T-cell (primary cell): ENCODE data around the gene NNT. TPM values are rescaled to one million over a fixed set of nuclear protein-coding genes. Genes with fewer than 3 reads are reported as not detected.

Source experiments
- ATAC-seq, 4 experiments: fragments of 200-7000 bp in 3 of 4; fragments of 150-1000 bp in 1 of 4; cut with Tn5 transposase; replicated peaks in 1 of 4; 1 replicate in 3 of 4; 2 replicates in 1 of 4; pipeline ENCODE4 v1.10.0; 2021; ENCODE audit warnings: moderate library complexity in 3 of 4, mild to moderate bottlenecking in 2 of 4, moderate number of reproducible peaks in 1 of 4
- CTCF ChIA-PET, 2 donors: fragments of 300-600 bp; sonication (Branson Sonifier 250); formaldehyde crosslinking; loops; one replicate each; lab custom pipeline; 2022; ENCODE audit warnings: antibody characterized with exemption in 2 of 2; lab: Charles Lee
- POLR2A ChIA-PET, 2 donors: fragments of 300-600 bp; sonication (Branson Sonifier 250); formaldehyde crosslinking; loops; one replicate each; lab custom pipeline; 2022; ENCODE audit warnings: antibody characterized with exemption in 2 of 2; lab: Charles Lee
- DNase-seq, 35 experiments: peaks; one replicate each; pipeline versions ENCODE4 v3.0.0 to v3.0.0-alpha.2; 2013 to 2023
- H3K27ac ChIP-seq: one replicate; pipeline ENCODE4 v1.5.1; 2013; ENCODE audit warnings: low read length
- H3K27me3 ChIP-seq, 2 experiments: replicated peaks in 1 of 2; 1 replicate in 1 of 2; 2 replicates in 1 of 2; pipeline versions ENCODE4 v1.6.1 to v1.7.0; 2013; ENCODE audit warnings: low read length in 1 of 2, mixed read lengths in 1 of 2; ENCODE audit not compliant: control insufficient read depth in 2 of 2, insufficient read depth in 2 of 2; ENCODE audit errors: extremely low read depth in 1 of 2
- H3K36me3 ChIP-seq, 2 donors: 1 replicate in 1 of 2; 2 replicates in 1 of 2; pipeline versions ENCODE4 v1.6.1 to v1.7.0; 2013; ENCODE audit warnings: low read length in 1 of 2; ENCODE audit not compliant: control insufficient read depth in 2 of 2, insufficient read depth in 1 of 2; ENCODE audit errors: extremely low read depth in 1 of 2
- H3K4me1 ChIP-seq, 2 experiments: 1 replicate in 1 of 2; 2 replicates in 1 of 2; pipeline versions ENCODE4 v1.6.1 to v1.7.0; 2013; ENCODE audit warnings: low read length in 2 of 2, mixed read lengths in 1 of 2; ENCODE audit not compliant: insufficient read depth in 2 of 2, control insufficient read depth in 1 of 2; ENCODE audit errors: extremely low read depth in 1 of 2
- H3K4me3 ChIP-seq, 2 donors: 1 replicate in 1 of 2; 2 replicates in 1 of 2; pipeline versions ENCODE4 v1.5.1 to v1.7.0; 2013; ENCODE audit warnings: mild to moderate bottlenecking in 2 of 2, low read length in 1 of 2, moderate library complexity in 1 of 2; ENCODE audit not compliant: control insufficient read depth in 1 of 2; ENCODE audit errors: extremely low read depth in 1 of 2
- H3K9me3 ChIP-seq: 2 replicates; pipeline ENCODE4 v1.7.0; 2013
- H3K27ac Mint-ChIP-seq, 2 donors: one replicate each; pipeline ENCODE4 v1.8.0; 2020 to 2021; ENCODE audit warnings: mild to moderate bottlenecking in 2 of 2, mixed read lengths in 2 of 2
- H3K27me3 Mint-ChIP-seq, 2 donors: one replicate each; pipeline ENCODE4 v1.8.0; 2021 to 2022; ENCODE audit warnings: mixed read lengths in 2 of 2
- H3K36me3 Mint-ChIP-seq: one replicate; pipeline ENCODE4 v1.8.0; 2021; ENCODE audit warnings: mixed read lengths
- H3K4me1 Mint-ChIP-seq, 3 donors: one replicate each; pipeline ENCODE4 v1.8.0; 2020 to 2022; ENCODE audit warnings: mixed read lengths in 3 of 3, mild to moderate bottlenecking in 1 of 3
- H3K4me3 Mint-ChIP-seq, 3 donors: one replicate each; pipeline ENCODE4 v1.8.0; 2020 to 2022; ENCODE audit warnings: mild to moderate bottlenecking in 3 of 3, mixed read lengths in 3 of 3, moderate library complexity in 3 of 3
- H3K9me3 Mint-ChIP-seq, 3 donors: one replicate each; pipeline ENCODE4 v1.8.0; 2020 to 2022; ENCODE audit warnings: mixed read lengths in 3 of 3
- WGBS: methylation state at CpG from one replicate; pipeline ENCODE4 v1.1.5; 2013; ENCODE audit warnings: missing lambda C conversion rate; ENCODE audit not compliant: insufficient coverage; 5-methylcytosine and 5-hydroxymethylcytosine counted together
- total RNA-seq, 35 experiments: library from RNA in 6 of 35; stranded (reverse) in 6 of 35; fragments of 120-200 nt in 1 of 35; gene quantifications; one replicate each; pipeline versions ENCODE4 v1.2.1 to v1.2.4 and lab custom pipeline; 2013 to 2026

Gene NNT
- total RNA-seq, 5 donors from 2014 or later (not counting 1 experiment from before 2014, with no cell fraction given): 49.3 to 56.3 (median 52.6) TPM

GRCh38 chr5:43567967-43568366 is 35.0 kb upstream of the NNT start:
- ATAC-seq (no peak), DNase-seq (no peak)
- Mint-ChIP-seq H3K4me3 (no peak overlapping the region), H3K4me1 (no peaks in the 10 kb centered on the region), H3K27ac (no peak overlapping the region), H3K36me3 (peaks cover 6% of the 10 kb centered on the region), H3K9me3 (no peaks in the 10 kb centered on the region), H3K27me3 (no peaks in the 10 kb centered on the region)
- H3K4me3 ChIP-seq: no peak overlapping the region
- WGBS: 40% methylated on average over 3 of the region's 3 CpGs
- POLR2A ChIA-PET: no interaction called here
- no peak overlapping the region for H3K27ac ChIP-seq
- CTCF ChIA-PET: no interaction called here
- no peaks in the 10 kb centered on the region for H3K27me3 ChIP-seq
- H3K36me3 ChIP-seq: no peaks in the 10 kb centered on the region
- H3K4me1 ChIP-seq: no peaks in the 10 kb centered on the region
- no peaks in the 10 kb centered on the region for H3K9me3 ChIP-seq

- peaks cover 6% of the 10 kb centered on the region for H3K36me3 Mint-ChIP-seq
- Histone ChIP-seq H3K4me1 (no peaks in the 10 kb centered on the region), H3K27ac (no peak overlapping the region), H3K36me3 (no peaks in the 10 kb centered on the region), H3K9me3 (no peaks in the 10 kb centered on the region), H3K27me3 (no peaks in the 10 kb centered on the region), H3K4me3 (no peak overlapping the region)
- H3K9me3 Mint-ChIP-seq: no peaks in the 10 kb centered on the region
- no peak overlapping the region for H3K27ac Mint-ChIP-seq
- no peak for DNase-seq
- H3K27me3 Mint-ChIP-seq: no peaks in the 10 kb centered on the region
- CTCF ChIA-PET: no interaction called here
- no peak for ATAC-seq
- WGBS: 88% methylated on average over 1 of the region's 4 CpGs
- no peak overlapping the region for H3K4me3 Mint-ChIP-seq
- POLR2A ChIA-PET: no interaction called here
- no peaks in the 10 kb centered on the region for H3K4me1 Mint-ChIP-seq
These were observed 33.7 kb upstream of the NNT start for GRCh38 chr5:43569236-43569746.

GRCh38 chr5:43570450-43571158 is 32.4 kb upstream of the NNT start:
- no peaks in the 10 kb centered on the region for H3K4me1 Mint-ChIP-seq
- Histone ChIP-seq H3K27me3 (no peaks in the 10 kb centered on the region), H3K4me3 (no peak overlapping the region), H3K27ac (no peak overlapping the region), H3K36me3 (no peaks in the 10 kb centered on the region), H3K4me1 (no peaks in the 10 kb centered on the region), H3K9me3 (no peaks in the 10 kb centered on the region)
- WGBS: 90% methylated on average over 2 of the region's 8 CpGs
- ChIA-PET POLR2A (interaction anchor here in 1 of 2 donors (0.6 kb wide), 1 partner anchor 31 kb away, joined by 3 read pairs; no protein-coding TSS in a partner anchor), CTCF (no interaction called here)
- peaks cover 14% of the 10 kb centered on the region for H3K36me3 Mint-ChIP-seq
- ATAC-seq: no peak
- no peak for DNase-seq
- no peak overlapping the region for H3K27ac Mint-ChIP-seq
- no peaks in the 10 kb centered on the region for H3K9me3 Mint-ChIP-seq
- H3K4me3 Mint-ChIP-seq: no peak overlapping the region
- no peaks in the 10 kb centered on the region for H3K27me3 Mint-ChIP-seq

GRCh38 chr5:43571237-43571636 is 31.7 kb upstream of the NNT start:
- ChIA-PET POLR2A (no interaction called here), CTCF (no interaction called here)
- H3K4me1 Mint-ChIP-seq: no peaks in the 10 kb centered on the region
- H3K9me3 ChIP-seq: no peaks in the 10 kb centered on the region
- H3K36me3 ChIP-seq: no peaks in the 10 kb centered on the region
- no peak overlapping the region for H3K27ac ChIP-seq
- no peak overlapping the region for H3K27ac Mint-ChIP-seq
- WGBS: no CpG with 5 or more reads among the region's 5 CpGs
- H3K36me3 Mint-ChIP-seq: peaks cover 16% of the 10 kb centered on the region
- no peaks in the 10 kb centered on the region for H3K9me3 Mint-ChIP-seq
- no peak for ATAC-seq
- no peaks in the 10 kb centered on the region for H3K27me3 ChIP-seq
- no peak overlapping the region for H3K4me3 Mint-ChIP-seq
- no peak for DNase-seq
- no peaks in the 10 kb centered on the region for H3K27me3 Mint-ChIP-seq
- H3K4me1 ChIP-seq: no peaks in the 10 kb centered on the region
- H3K4me3 ChIP-seq: no peak overlapping the region

GRCh38 chr5:43572357-43572756 is 30.6 kb upstream of the NNT start:
- Mint-ChIP-seq H3K4me3 (no peak overlapping the region), H3K36me3 (peaks cover 19% of the 10 kb centered on the region), H3K27me3 (no peaks in the 10 kb centered on the region), H3K4me1 (no peaks in the 10 kb centered on the region), H3K27ac (no peak overlapping the region), H3K9me3 (no peaks in the 10 kb centered on the region)
- Histone ChIP-seq H3K27me3 (no peaks in the 10 kb centered on the region), H3K4me1 (no peaks in the 10 kb centered on the region), H3K27ac (no peak overlapping the region), H3K4me3 (no peak overlapping the region), H3K9me3 (no peaks in the 10 kb centered on the region), H3K36me3 (no peaks in the 10 kb centered on the region)
- WGBS: no CpG with 5 or more reads among the region's 2 CpGs
- POLR2A ChIA-PET: no interaction called here
- DNase-seq (no peak), ATAC-seq (no peak)
- CTCF ChIA-PET: no interaction called here

GRCh38 chr5:43573058-43573457 is 29.9 kb upstream of the NNT start:
- Histone ChIP-seq H3K9me3 (no peaks in the 10 kb centered on the region), H3K27me3 (no peaks in the 10 kb centered on the region), H3K27ac (no peak overlapping the region), H3K4me3 (no peak overlapping the region), H3K36me3 (no peaks in the 10 kb centered on the region), H3K4me1 (no peaks in the 10 kb centered on the region)
- ChIA-PET POLR2A (no interaction called here), CTCF (interaction anchor here in 1 of 2 donors (1.1 kb wide), 1 partner anchor 25 kb away, joined by 3 read pairs; no protein-coding TSS in a partner anchor)
- WGBS: no CpG with 5 or more reads among the region's 1 CpG
- ATAC-seq: no peak
- H3K27me3 Mint-ChIP-seq: no peaks in the 10 kb centered on the region
- no peak overlapping the region for H3K4me3 Mint-ChIP-seq
- H3K9me3 Mint-ChIP-seq: no peaks in the 10 kb centered on the region
- no peak for DNase-seq
- no peaks in the 10 kb centered on the region for H3K4me1 Mint-ChIP-seq
- H3K36me3 Mint-ChIP-seq: peaks cover 19% of the 10 kb centered on the region
- no peak overlapping the region for H3K27ac Mint-ChIP-seq
